ENCODE results near the gene CLCNKA.
A peak's percentile ranks its signal among the peaks of the same experiment; 100 is the strongest.

CLCNKA gene

GRCh38 chr1:16063226-16063829, 41.5 kb downstream of the CLCNKA start:
- Histone ChIP-seq H3K27me3 (no peaks in the 10 kb centered on the region), H3K27ac (peak overlapping the region; percentile 14; the same call in 1 of the 2 replicates), H4K20me1 (no peaks in the 10 kb centered on the region), H3K36me3 (no peaks in the 10 kb centered on the region), H3K4me2 (peak overlapping the region; percentile 80), H3K9me3 (no peaks in the 10 kb centered on the region), H3K4me3 (no peak overlapping the region), H3K9ac (peak overlapping the region; percentile 33; the same call in 1 of the 2 replicates), H3K4me1 (peaks cover 55% of the 10 kb centered on the region)
- no peak for TF ChIP-seq Cebpa-rat (IDR thresholded peaks at IDR 0.05)

- Histone ChIP-seq H3K9ac (peak overlapping the region; percentile 33; the same call in 1 of the 2 replicates), H4K20me1 (no peaks in the 10 kb centered on the region), H3K27me3 (no peaks in the 10 kb centered on the region), H3K4me1 (peaks cover 61% of the 10 kb centered on the region), H3K36me3 (no peaks in the 10 kb centered on the region), H3K4me3 (no peak overlapping the region), H3K27ac (peak overlapping the region; percentile 14; the same call in 1 of the 2 replicates), H3K4me2 (peak overlapping the region; percentile 80), H3K9me3 (no peaks in the 10 kb centered on the region)
- TF ChIP-seq Cebpa-rat (IDR thresholded peaks at IDR 0.05), result no peak
Observed at GRCh38 chr1:16063921-16064320, 42.1 kb downstream of the CLCNKA start.

GRCh38 chr1:16064536-16065268, 42.9 kb downstream of the CLCNKA start:
- Histone ChIP-seq H3K27me3 (no peaks in the 10 kb centered on the region), H3K4me1 (peaks cover 68% of the 10 kb centered on the region)
- no peak for TF ChIP-seq Cebpa-rat (IDR thresholded peaks at IDR 0.05)

GRCh38 chr1:16065269-16065576, 43.4 kb downstream of the CLCNKA start:
- TF ChIP-seq Cebpa-rat (IDR thresholded peaks at IDR 0.05), result no peak
- Histone ChIP-seq H3K4me1 (peaks cover 74% of the 10 kb centered on the region), H3K27me3 (no peaks in the 10 kb centered on the region)

More at GRCh38 chr1:16064536-16065268, 42.9 kb downstream of the CLCNKA start:
- H3K4me3 ChIP-seq, result no peak overlapping the region
- no peak overlapping the region for H3K9ac ChIP-seq
- H3K27ac ChIP-seq, result peak overlapping the region; percentile 34; the same call in 1 of the 2 replicates
- no peaks in the 10 kb centered on the region for H3K9me3 ChIP-seq
- H3K36me3 ChIP-seq, result no peaks in the 10 kb centered on the region
- peak overlapping the region; percentile 80 for H3K4me2 ChIP-seq
- no peaks in the 10 kb centered on the region for H4K20me1 ChIP-seq

GRCh38 chr1:16066245-16066644, 44.4 kb downstream of the CLCNKA start:
- Histone ChIP-seq H3K4me3 (no peak overlapping the region), H3K9me3 (no peaks in the 10 kb centered on the region), H3K9ac (no peak overlapping the region), H3K36me3 (no peaks in the 10 kb centered on the region), H3K27ac (no peak overlapping the region), H3K4me1 (peaks cover 73% of the 10 kb centered on the region), H4K20me1 (no peaks in the 10 kb centered on the region), H3K4me2 (peak overlapping the region; percentile 96; the same call in 1 of the 2 replicates), H3K27me3 (no peaks in the 10 kb centered on the region; the same call in 1 of the 2 replicates)
- TF ChIP-seq Cebpa-rat (IDR thresholded peaks at IDR 0.05), result no peak

More at GRCh38 chr1:16065269-16065576, 43.4 kb downstream of the CLCNKA start:
- H3K36me3 ChIP-seq, result no peaks in the 10 kb centered on the region
- peak overlapping the region; percentile 80 for H3K4me2 ChIP-seq
- no peaks in the 10 kb centered on the region for H3K9me3 ChIP-seq
- peak overlapping the region; percentile 34; the same call in 1 of the 2 replicates for H3K27ac ChIP-seq
- no peaks in the 10 kb centered on the region for H4K20me1 ChIP-seq
- H3K9ac ChIP-seq, result no peak overlapping the region
- H3K4me3 ChIP-seq, result no peak overlapping the region

GRCh38 chr1:16067127-16067768, 45.4 kb downstream of the CLCNKA start:
- H3K4me3 ChIP-seq, result peak overlapping the region; percentile 39
- peaks cover 76% of the 10 kb centered on the region for H3K4me1 ChIP-seq
- no peaks in the 10 kb centered on the region for H3K36me3 ChIP-seq
- H3K4me2 ChIP-seq, result peak overlapping the region; percentile 96
- H3K27me3 ChIP-seq, result peaks cover 7% of the 10 kb centered on the region
- no peaks in the 10 kb centered on the region for H3K9me3 ChIP-seq
- peak overlapping the region; percentile 57 for H3K27ac ChIP-seq
- peaks cover 7% of the 10 kb centered on the region for H4K20me1 ChIP-seq
- no peak overlapping the region; the same call in 1 of the 2 replicates for H3K9ac ChIP-seq
- no peak for TF ChIP-seq Cebpa-rat (IDR thresholded peaks at IDR 0.05)

GRCh38 chr1:16067933-16068332, 46.1 kb downstream of the CLCNKA start:
- Histone ChIP-seq H3K9ac (peak overlapping the region; percentile 64), H3K4me1 (peaks cover 82% of the 10 kb centered on the region), H3K4me2 (peak overlapping the region; percentile 96), H3K4me3 (peak overlapping the region; percentile 39), H4K20me1 (peaks cover 10% of the 10 kb centered on the region), H3K36me3 (no peaks in the 10 kb centered on the region), H3K27ac (peak overlapping the region; percentile 57), H3K9me3 (no peaks in the 10 kb centered on the region), H3K27me3 (peaks cover 14% of the 10 kb centered on the region)
- no peak for TF ChIP-seq Cebpa-rat (IDR thresholded peaks at IDR 0.05)

GRCh38 chr1:16068356-16069270, 46.8 kb downstream of the CLCNKA start:
- H3K9ac ChIP-seq, result no peak overlapping the region
- H3K4me3 ChIP-seq, result no peak overlapping the region
- peaks cover 21% of the 10 kb centered on the region for H3K27me3 ChIP-seq
- H4K20me1 ChIP-seq, result peaks cover 10% of the 10 kb centered on the region
- H3K36me3 ChIP-seq, result no peaks in the 10 kb centered on the region
- H3K9me3 ChIP-seq, result no peaks in the 10 kb centered on the region
- peak overlapping the region; percentile 96 for H3K4me2 ChIP-seq
- TF ChIP-seq Cebpa-rat (IDR thresholded peaks at IDR 0.05), result no peak
- H3K4me1 ChIP-seq, result peaks cover 80% of the 10 kb centered on the region
- no peak overlapping the region for H3K27ac ChIP-seq

Measured in BLaER1 (cell line).